ENCODE data around the gene IL13.
"Not testable (repeated sequence)": the region's sequence is repeated elsewhere in the genome, so short reads cannot be mapped to it uniquely, and the experiment has no call there.

Gene IL13

GRCh38 chr5:132689513-132689912, 31.5 kb downstream of the IL13 start:
- no peaks in the 10 kb centered on the region for H3K27me3 ChIP-seq
- H3K4me3 ChIP-seq, result no peak overlapping the region
- peaks cover 14 to 40% (median 30%) of the 10 kb centered on the region in 10 experiments for H3K4me1 ChIP-seq
- H3K36me3 ChIP-seq, result peaks cover 0 to 3% (median 0%) of the 10 kb centered on the region in 11 experiments; a peak in 2 of 22 replicates
- H3K9ac ChIP-seq, result no peak overlapping the region
- no peaks in the 10 kb centered on the region for H4K20me1 ChIP-seq
- no peak overlapping the region for H3K27ac ChIP-seq
- TF ChIP-seq Cebpa-rat (IDR thresholded peaks at IDR 0.05), result no peak
- H3K9me3 ChIP-seq (replicated peaks in 1 of 11), result no peaks in the 10 kb centered on the region
- H3K4me2 ChIP-seq, result no peak overlapping the region

- H3K9me3 ChIP-seq (replicated peaks in 1 of 11), result no peaks in the 10 kb centered on the region
- H3K36me3 ChIP-seq, result peaks cover 0 to 5% (median 0%) of the 10 kb centered on the region in 11 experiments; a peak in 2 of 22 replicates
- no peak overlapping the region for H3K9ac ChIP-seq
- TF ChIP-seq Cebpa-rat (IDR thresholded peaks at IDR 0.05), result no peak
- H3K4me3 ChIP-seq, result no peak overlapping the region
- no peak overlapping the region for H3K4me2 ChIP-seq
- no peaks in the 10 kb centered on the region for H4K20me1 ChIP-seq
- no peaks in the 10 kb centered on the region for H3K27me3 ChIP-seq
- peaks cover 9 to 33% (median 24%) of the 10 kb centered on the region in 10 experiments for H3K4me1 ChIP-seq
- no peak overlapping the region for H3K27ac ChIP-seq
These were observed 32.2 kb downstream of the IL13 start for GRCh38 chr5:132690156-132690555.

GRCh38 chr5:132691755-132692631, 34.0 kb downstream of the IL13 start:
- not testable (repeated sequence) for H3K4me2 ChIP-seq; H3K27ac ChIP-seq; H3K27me3 ChIP-seq; H3K9ac ChIP-seq; H3K9me3 ChIP-seq (replicated peaks in 1 of 11); H3K4me3 ChIP-seq; H4K20me1 ChIP-seq
- Histone ChIP-seq H3K36me3 (peaks cover 0 to 13% (median 5%) of the 10 kb centered on the region in 11 experiments; a peak in 10 of 22 replicates), H3K4me1 (peaks cover 7 to 22% (median 15%) of the 10 kb centered on the region in 10 experiments; a peak in 19 of 20 replicates)

GRCh38 chr5:132692632-132692967, 34.6 kb downstream of the IL13 start:
- Histone ChIP-seq H3K36me3 (peaks cover 0 to 19% (median 8%) of the 10 kb centered on the region in 11 experiments; a peak in 15 of 22 replicates), H3K27me3 (no peaks in the 10 kb centered on the region), H3K27ac (no peak overlapping the region), H4K20me1 (no peaks in the 10 kb centered on the region), H3K9me3 (replicated peaks in 1 of 11) (no peaks in the 10 kb centered on the region), H3K4me3 (no peak overlapping the region), H3K9ac (no peak overlapping the region), H3K4me2 (no peak overlapping the region), H3K4me1 (peaks cover 7 to 22% (median 15%) of the 10 kb centered on the region in 10 experiments; a peak in 19 of 20 replicates)
- no peak for TF ChIP-seq Cebpa-rat (IDR thresholded peaks at IDR 0.05)

GRCh38 chr5:132695956-132696355, 38.0 kb downstream of the IL13 start:
- no peak overlapping the region for H3K27ac ChIP-seq
- no peak overlapping the region for H3K4me2 ChIP-seq
- peaks cover 9 to 53% (median 32%) of the 10 kb centered on the region in 11 experiments for H3K36me3 ChIP-seq
- H3K27me3 ChIP-seq, result no peaks in the 10 kb centered on the region
- no peak for TF ChIP-seq Cebpa-rat (IDR thresholded peaks at IDR 0.05)
- H3K9me3 ChIP-seq (replicated peaks in 1 of 11), result no peaks in the 10 kb centered on the region
- no peak overlapping the region for H3K9ac ChIP-seq
- no peaks in the 10 kb centered on the region for H3K4me1 ChIP-seq
- H3K4me3 ChIP-seq, result no peak overlapping the region
- H4K20me1 ChIP-seq, result no peaks in the 10 kb centered on the region

- H3K4me3 ChIP-seq, result no peak overlapping the region
- H3K9ac ChIP-seq, result no peak overlapping the region
- H3K9me3 ChIP-seq (replicated peaks in 1 of 11), result no peaks in the 10 kb centered on the region
- no peak overlapping the region for H3K27ac ChIP-seq
- H3K36me3 ChIP-seq, result peaks cover 10 to 37% (median 24%) of the 10 kb centered on the region in 11 experiments
- H3K4me2 ChIP-seq, result no peak overlapping the region
- no peaks in the 10 kb centered on the region for H3K27me3 ChIP-seq
- peaks cover 0 to 7% (median 0%) of the 10 kb centered on the region in 10 experiments; a peak in 3 of 20 replicates for H3K4me1 ChIP-seq
- no peak for TF ChIP-seq Cebpa-rat (IDR thresholded peaks at IDR 0.05)
- no peaks in the 10 kb centered on the region for H4K20me1 ChIP-seq
These were observed 46.9 kb downstream of the IL13 start for GRCh38 chr5:132704875-132705274.

GRCh38 chr5:132708645-132709044, 50.7 kb downstream of the IL13 start:
- no peak overlapping the region; a peak in 1 of 22 replicates for H3K27ac ChIP-seq
- peak overlapping the region in 2 of 11 experiments; percentile 17 to 41; a peak in 4 of 22 replicates for H3K4me2 ChIP-seq
- H3K4me3 ChIP-seq, result no peak overlapping the region
- H4K20me1 ChIP-seq, result no peaks in the 10 kb centered on the region
- H3K27me3 ChIP-seq, result no peaks in the 10 kb centered on the region
- peaks cover 0 to 7% (median 0%) of the 10 kb centered on the region in 10 experiments; a peak in 3 of 20 replicates for H3K4me1 ChIP-seq
- no peak for TF ChIP-seq Cebpa-rat (IDR thresholded peaks at IDR 0.05)
- H3K9ac ChIP-seq, result no peak overlapping the region
- H3K36me3 ChIP-seq, result peaks cover 0 to 9% (median 0%) of the 10 kb centered on the region in 11 experiments; a peak in 2 of 22 replicates
- no peaks in the 10 kb centered on the region for H3K9me3 ChIP-seq (replicated peaks in 1 of 11)
